ENCODE results near the gene CABP2. TPM values are rescaled to one million over a fixed set of nuclear protein-coding genes. Genes with fewer than 3 reads are reported as not detected.
"Not testable (repeated sequence)": the region's sequence is repeated elsewhere in the genome, so short reads cannot be mapped to it uniquely, and the experiment has no call there.

CABP2 gene
- total RNA-seq, 2 experiments from 2014 or later = not detected

GRCh38 chr11:67530282-67530592 lies 7.0 kb upstream of the CABP2 start:
- peaks cover 4% of the 10 kb centered on the region for H3K36me3 Mint-ChIP-seq
- H3K9me3 Mint-ChIP-seq (ENCODE audit: low read depth) = peaks cover 11% of the 10 kb centered on the region
- DNase-seq (no peak), ATAC-seq (no peak)
- peaks cover 4% of the 10 kb centered on the region for H3K27me3 Mint-ChIP-seq
- no peak overlapping the region for H3K4me3 Mint-ChIP-seq
- no peak overlapping the region for H3K27ac Mint-ChIP-seq
- H3K4me1 Mint-ChIP-seq = no peaks in the 10 kb centered on the region
- CTCF ChIA-PET = no interaction called here

GRCh38 chr11:67528376-67528775 lies 5.1 kb upstream of the CABP2 start:
- ATAC-seq (no peak), DNase-seq (no peak)
- Mint-ChIP-seq H3K4me1 (no peaks in the 10 kb centered on the region), H3K36me3 (no peaks in the 10 kb centered on the region), H3K27ac (no peak overlapping the region), H3K4me3 (no peak overlapping the region), H3K9me3 (ENCODE audit: low read depth) (peaks cover 2% of the 10 kb centered on the region), H3K27me3 (peaks cover 2% of the 10 kb centered on the region)
- CTCF ChIA-PET = no interaction called here

- Mint-ChIP-seq H3K4me3 (no peak overlapping the region), H3K27ac (no peak overlapping the region), H3K36me3 (no peaks in the 10 kb centered on the region), H3K27me3 (peaks cover 2% of the 10 kb centered on the region), H3K9me3 (ENCODE audit: low read depth) (no peaks in the 10 kb centered on the region), H3K4me1 (no peaks in the 10 kb centered on the region)
- CTCF ChIA-PET = no interaction called here
- DNase-seq = no peak
- no peak for ATAC-seq
Measured at GRCh38 chr11:67525275-67525976, 2.2 kb upstream of the CABP2 start.

GRCh38 chr11:67524480-67524808 lies 1.2 kb upstream of the CABP2 start:
- no peak overlapping the region for H3K4me3 Mint-ChIP-seq
- DNase-seq (no peak), ATAC-seq (no peak)
- peaks cover 2% of the 10 kb centered on the region for H3K27me3 Mint-ChIP-seq
- no peaks in the 10 kb centered on the region for H3K4me1 Mint-ChIP-seq
- H3K9me3 Mint-ChIP-seq (ENCODE audit: low read depth) = no peaks in the 10 kb centered on the region
- no peaks in the 10 kb centered on the region for H3K36me3 Mint-ChIP-seq
- CTCF ChIA-PET = no interaction called here
- H3K27ac Mint-ChIP-seq = peak overlapping the region; percentile 2

DNA sequence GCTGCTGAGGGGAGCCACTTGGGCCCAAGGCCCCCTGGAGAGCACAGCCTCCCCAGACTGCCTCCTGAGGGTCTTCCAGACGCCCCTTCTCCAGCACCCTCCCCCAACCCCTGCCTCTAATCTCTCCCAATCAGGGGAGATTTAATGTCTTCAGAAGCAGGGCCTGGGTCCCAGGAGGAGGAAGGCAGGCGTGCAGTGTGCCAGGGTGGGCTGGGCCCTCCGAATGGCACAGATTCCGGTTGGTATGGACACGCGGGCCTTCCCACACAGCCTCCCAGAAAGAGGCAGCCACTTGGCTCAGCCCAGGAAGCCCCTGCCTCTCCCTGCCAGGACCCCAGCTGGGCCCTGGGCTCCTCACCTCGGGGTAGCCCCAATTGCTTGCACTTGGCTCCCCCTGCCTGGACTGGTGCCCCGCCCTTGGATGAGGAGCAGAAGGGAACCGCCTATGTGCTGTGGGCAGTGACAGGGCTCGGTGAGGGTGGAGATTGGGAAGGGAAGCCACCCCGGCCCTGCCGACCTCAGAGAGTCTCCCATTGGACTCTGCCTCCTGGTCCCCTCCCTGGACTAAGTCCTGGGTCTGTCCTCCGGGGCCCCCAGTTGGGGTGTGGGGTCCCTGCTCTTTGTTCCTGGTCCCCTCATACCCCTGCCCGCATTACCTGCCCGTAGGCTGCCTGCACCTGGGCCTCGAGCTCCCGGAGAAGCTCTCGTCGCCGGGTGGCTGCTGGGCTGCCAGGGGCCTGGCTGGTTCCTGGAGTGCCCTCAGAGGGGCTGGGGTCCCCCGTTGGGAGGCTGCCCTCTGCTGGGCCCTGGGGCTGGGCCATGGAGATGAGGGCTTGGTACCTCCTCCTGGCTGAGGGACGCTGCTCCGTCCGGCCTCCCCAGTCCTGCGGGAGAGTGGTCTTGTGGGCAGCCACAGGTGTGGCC lies 572 bp upstream of the CABP2 start:
- CTCF ChIA-PET = no interaction called here
- no peak overlapping the region for H3K27ac Mint-ChIP-seq
- ATAC-seq = no peak
- H3K27me3 Mint-ChIP-seq = peaks cover 2% of the 10 kb centered on the region
- H3K4me3 Mint-ChIP-seq = no peak overlapping the region
- no peaks in the 10 kb centered on the region for H3K36me3 Mint-ChIP-seq
- DNase-seq = no peak
- no peaks in the 10 kb centered on the region for H3K4me1 Mint-ChIP-seq
- no peaks in the 10 kb centered on the region for H3K9me3 Mint-ChIP-seq (ENCODE audit: low read depth)

DNA sequence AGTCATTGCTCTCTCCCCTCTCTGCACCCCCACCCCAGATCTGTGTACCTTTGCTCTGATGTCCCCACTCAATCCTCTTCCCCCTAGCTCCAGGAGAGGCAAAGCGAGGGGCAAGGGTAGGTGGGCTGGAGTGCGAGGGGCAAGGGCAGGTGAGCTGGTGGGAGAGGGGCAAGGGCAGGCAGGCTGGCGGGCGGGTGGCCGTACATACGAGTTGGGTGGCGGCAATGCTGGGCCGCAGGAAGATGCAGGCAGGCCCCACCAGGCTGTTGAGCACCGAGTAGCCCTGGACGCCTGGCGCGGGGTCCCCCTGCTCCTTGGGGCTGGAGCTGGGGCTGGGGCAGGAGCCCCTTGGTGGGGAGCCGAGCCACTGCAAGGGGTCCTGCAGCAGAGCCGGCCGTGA lies 908 bp downstream of the CABP2 start:
- CTCF ChIA-PET = no interaction called here
- Mint-ChIP-seq H3K9me3 (ENCODE audit: low read depth) (no peaks in the 10 kb centered on the region), H3K27me3 (no peaks in the 10 kb centered on the region), H3K36me3 (no peaks in the 10 kb centered on the region), H3K4me3 (no peak overlapping the region), H3K27ac (no peak overlapping the region), H3K4me1 (no peaks in the 10 kb centered on the region)
- no peak for ATAC-seq
- DNase-seq = no peak

DNA sequence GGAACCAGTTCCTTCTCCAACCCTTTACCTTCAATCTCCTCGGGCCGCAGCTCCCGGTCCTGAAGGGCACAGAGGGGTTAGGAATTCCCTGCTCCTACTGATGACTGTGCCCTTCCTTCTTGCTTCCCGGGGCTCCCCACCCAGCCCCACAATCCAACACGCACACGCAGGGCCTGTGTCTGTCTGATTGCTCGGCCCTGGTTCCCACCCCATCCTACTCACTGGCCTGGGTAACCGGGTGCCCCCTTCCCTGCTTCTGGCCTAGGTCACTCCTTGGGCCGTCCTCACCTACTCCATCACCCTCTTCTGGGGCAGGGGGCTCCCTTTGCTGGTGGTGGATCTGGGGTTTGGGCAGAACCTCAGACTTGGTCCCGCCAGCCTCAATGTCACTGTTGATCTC lies 1.3 kb downstream of the CABP2 start:
- DNase-seq = no peak
- H3K27ac Mint-ChIP-seq = no peak overlapping the region
- H3K9me3 Mint-ChIP-seq (ENCODE audit: low read depth) = no peaks in the 10 kb centered on the region
- no peaks in the 10 kb centered on the region for H3K27me3 Mint-ChIP-seq
- H3K36me3 Mint-ChIP-seq = no peaks in the 10 kb centered on the region
- CTCF ChIA-PET = interaction anchor here (1.0 kb wide), 1 partner anchor 140 kb away, joined by 3 read pairs; no protein-coding TSS in a partner anchor
- no peaks in the 10 kb centered on the region for H3K4me1 Mint-ChIP-seq
- H3K4me3 Mint-ChIP-seq = no peak overlapping the region
- ATAC-seq = no peak

GRCh38 chr11:67520856-67521824 lies 2.1 kb downstream of the CABP2 start:
- H3K36me3 Mint-ChIP-seq = no peaks in the 10 kb centered on the region
- H3K27me3 Mint-ChIP-seq = no peaks in the 10 kb centered on the region
- H3K27ac Mint-ChIP-seq = no peak overlapping the region
- H3K9me3 Mint-ChIP-seq (ENCODE audit: low read depth) = no peaks in the 10 kb centered on the region
- ATAC-seq (no peak), DNase-seq (no peak)
- H3K4me3 Mint-ChIP-seq = no peak overlapping the region
- CTCF ChIA-PET = interaction anchor here (1.0 kb wide), 1 partner anchor 139 kb away, joined by 3 read pairs; no protein-coding TSS in a partner anchor
- no peaks in the 10 kb centered on the region for H3K4me1 Mint-ChIP-seq

DNA sequence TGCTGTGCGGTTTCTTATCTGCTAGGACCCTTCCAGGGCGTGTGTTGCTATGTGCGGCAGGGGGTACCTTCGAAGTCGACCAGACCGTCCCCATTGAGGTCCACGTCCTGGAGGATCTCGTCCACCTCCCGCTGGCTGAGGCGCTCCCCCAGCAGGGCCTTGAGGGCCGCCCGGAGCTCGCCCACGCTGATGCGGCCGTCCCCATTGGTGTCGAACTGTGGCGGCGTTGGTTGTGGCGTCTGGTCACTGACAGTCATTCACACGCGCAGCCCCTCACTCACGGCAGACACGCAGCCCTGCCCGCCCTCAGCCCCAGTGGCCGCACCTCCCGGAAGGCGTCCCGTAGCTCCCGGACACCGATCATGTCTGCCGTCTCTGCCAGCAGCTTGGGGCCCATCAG lies 3.5 kb downstream of the CABP2 start:
- H3K9me3 Mint-ChIP-seq (ENCODE audit: low read depth) = no peaks in the 10 kb centered on the region
- H3K27ac Mint-ChIP-seq = no peak overlapping the region
- no peak overlapping the region for H3K4me3 Mint-ChIP-seq
- ATAC-seq (no peak), DNase-seq (no peak)
- CTCF ChIA-PET = no interaction called here
- H3K27me3 Mint-ChIP-seq = peaks cover under 1% of the 10 kb centered on the region
- H3K36me3 Mint-ChIP-seq = no peaks in the 10 kb centered on the region
- no peaks in the 10 kb centered on the region for H3K4me1 Mint-ChIP-seq

DNA sequence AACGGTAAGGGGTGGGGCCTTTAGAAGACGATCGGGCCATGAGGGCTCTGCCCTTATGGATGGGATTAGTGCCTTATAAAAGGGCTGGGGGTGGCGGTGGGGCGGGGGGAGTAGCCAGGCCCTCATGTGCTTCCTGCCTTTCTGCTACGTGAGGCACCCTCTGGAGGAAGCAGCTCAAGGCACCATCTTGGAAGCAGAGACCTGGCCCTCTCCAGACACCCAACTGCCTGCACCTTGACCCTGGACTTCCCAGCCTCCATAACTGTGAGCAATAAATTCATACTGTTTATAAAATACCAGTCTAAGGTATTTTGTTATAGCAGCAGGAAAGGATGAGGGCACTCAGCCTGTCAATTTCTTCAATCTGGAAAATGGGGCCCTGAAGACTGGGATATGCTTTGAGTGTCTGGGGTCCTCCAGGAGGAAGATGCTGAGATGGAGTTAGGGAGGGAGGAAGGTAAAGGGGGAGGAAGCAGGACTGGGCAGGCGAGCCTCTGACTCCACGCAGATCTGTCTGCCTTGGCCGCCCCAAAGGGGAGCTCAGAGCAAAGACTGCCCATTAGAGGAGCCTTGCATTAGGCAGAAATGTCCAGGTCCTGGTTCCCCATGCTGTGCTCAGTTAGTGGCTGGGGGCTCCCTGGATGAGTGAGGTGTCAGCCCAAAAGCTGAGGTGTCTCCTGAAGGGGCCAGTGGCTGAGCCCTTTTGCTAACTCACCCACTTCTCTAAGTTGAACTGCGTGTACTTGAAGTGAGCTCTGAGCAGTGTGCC lies 5.3 kb downstream of the CABP2 start:
- no peak for DNase-seq
- CTCF ChIA-PET = no interaction called here

DNA sequence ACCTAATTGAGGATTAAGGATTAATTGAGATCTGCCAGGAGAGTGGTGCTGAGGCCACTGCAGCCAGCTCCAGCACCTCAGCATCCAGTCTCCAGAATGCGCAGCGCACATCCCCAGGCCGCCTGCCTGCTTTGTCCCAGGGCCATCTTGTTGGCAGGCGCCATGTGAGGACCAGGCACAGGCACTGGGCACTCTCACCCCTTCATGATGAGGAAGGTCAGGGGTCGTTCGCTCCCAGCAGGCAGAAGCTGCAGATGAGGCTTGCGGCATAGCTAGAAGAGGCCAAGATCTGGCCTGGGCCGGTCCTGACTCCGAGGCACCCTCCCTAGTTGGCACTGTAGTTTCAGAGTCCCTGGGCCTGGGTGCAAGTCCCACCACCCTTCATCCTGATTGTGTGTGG lies 6.4 kb downstream of the CABP2 start:
- no peak overlapping the region for H3K4me3 Mint-ChIP-seq

More for the DNA sequence above, 5.3 kb downstream of the CABP2 start:
- Mint-ChIP-seq H3K27me3 (peaks cover 9% of the 10 kb centered on the region), H3K36me3 (no peaks in the 10 kb centered on the region), H3K4me1 (no peaks in the 10 kb centered on the region), H3K4me3 (no peak overlapping the region), H3K27ac (no peak overlapping the region), H3K9me3 (ENCODE audit: low read depth) (no peaks in the 10 kb centered on the region)
- ATAC-seq = no peak

DNA sequence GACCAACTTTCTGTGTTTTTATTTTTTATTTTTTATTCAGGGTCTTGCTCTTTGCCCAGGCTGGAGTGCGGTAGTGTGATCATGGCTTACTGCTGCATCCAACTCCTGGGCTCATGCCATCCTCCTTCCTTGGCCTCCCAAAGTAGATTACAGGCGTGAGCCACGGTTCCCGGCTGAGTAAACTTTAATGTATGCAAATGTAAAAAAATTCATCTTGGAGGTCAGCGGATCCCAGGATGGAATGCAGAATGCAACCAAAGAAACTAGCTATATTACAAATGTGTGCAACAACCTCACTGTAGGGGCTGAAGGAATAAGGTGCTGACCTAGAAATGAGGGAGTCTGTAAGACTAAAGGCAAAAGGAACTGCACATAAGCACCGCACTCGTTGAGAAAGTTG lies 9.1 kb downstream of the CABP2 start:
- Mint-ChIP-seq H3K9me3 (ENCODE audit: low read depth) (no peaks in the 10 kb centered on the region), H3K36me3 (no peaks in the 10 kb centered on the region), H3K4me3 (no peak overlapping the region), H3K4me1 (peaks cover 7% of the 10 kb centered on the region), H3K27ac (no peak overlapping the region), H3K27me3 (peaks cover 23% of the 10 kb centered on the region)
- DNase-seq = no peak
- no peak for ATAC-seq
- CTCF ChIA-PET = no interaction called here

More for the DNA sequence above, 6.4 kb downstream of the CABP2 start:
- H3K27me3 Mint-ChIP-seq = peaks cover 15% of the 10 kb centered on the region
- H3K27ac Mint-ChIP-seq = no peak overlapping the region
- CTCF ChIA-PET = no interaction called here
- no peaks in the 10 kb centered on the region for H3K36me3 Mint-ChIP-seq
- H3K4me1 Mint-ChIP-seq = no peaks in the 10 kb centered on the region
- H3K9me3 Mint-ChIP-seq (ENCODE audit: low read depth) = no peaks in the 10 kb centered on the region
- DNase-seq (no peak), ATAC-seq (no peak)

- H3K4me3 Mint-ChIP-seq, ATAC-seq: not testable (repeated sequence)
- CTCF ChIA-PET = interaction anchor here (1.3 to 1.7 kb wide), 2 partner anchors 137 to 155 kb away, joined by 4 read pairs; no protein-coding TSS in a partner anchor
Measured at GRCh38 chr11:67511558-67511957, 11.7 kb downstream of the CABP2 start.

More at GRCh38 chr11:67511558-67511957, 11.7 kb downstream of the CABP2 start:
- not testable (repeated sequence) for DNase-seq; H3K27ac Mint-ChIP-seq; H3K36me3 Mint-ChIP-seq; H3K9me3 Mint-ChIP-seq (ENCODE audit: low read depth)
- H3K27me3 Mint-ChIP-seq = peaks cover 23% of the 10 kb centered on the region
- peaks cover 24% of the 10 kb centered on the region for H3K4me1 Mint-ChIP-seq
